Measurements from ENCODE around the gene BCAS3.

- TF ChIP-seq FOXA1 (IDR thresholded peaks at IDR 0.05) (no peak), BHLHE40 (IDR thresholded peaks at IDR 0.05; ENCODE audit: borderline replicate concordance) (no peak), FOXK2 (IDR thresholded peaks at IDR 0.05) (no peak), NFRKB (IDR thresholded peaks at IDR 0.05) (no peak), SUZ12 (IDR thresholded peaks at IDR 0.05) (no peak), HDGF (IDR thresholded peaks at IDR 0.05; ENCODE audit: borderline replicate concordance) (no peak), SP1 (IDR thresholded peaks at IDR 0.05) (no peak), L3MBTL2 (conservative IDR thresholded peaks at IDR 0.05) (no peak)
- TF ChIP-seq, protein P1, sequence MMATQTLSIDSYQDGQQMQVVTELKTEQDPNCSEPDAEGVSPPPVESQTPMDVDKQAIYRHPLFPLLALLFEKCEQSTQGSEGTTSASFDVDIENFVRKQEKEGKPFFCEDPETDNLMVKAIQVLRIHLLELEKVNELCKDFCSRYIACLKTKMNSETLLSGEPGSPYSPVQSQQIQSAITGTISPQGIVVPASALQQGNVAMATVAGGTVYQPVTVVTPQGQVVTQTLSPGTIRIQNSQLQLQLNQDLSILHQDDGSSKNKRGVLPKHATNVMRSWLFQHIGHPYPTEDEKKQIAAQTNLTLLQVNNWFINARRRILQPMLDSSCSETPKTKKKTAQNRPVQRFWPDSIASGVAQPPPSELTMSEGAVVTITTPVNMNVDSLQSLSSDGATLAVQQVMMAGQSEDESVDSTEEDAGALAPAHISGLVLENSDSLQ (IDR thresholded peaks at IDR 0.05) = no peak
These were observed 291.9 kb downstream of the BCAS3 start for GRCh38 chr17:60969500-60970037.
